Heart left ventricle (tissue), 16 donors: ENCODE measurements around the gene TMEM239. TPM values are rescaled to one million over a fixed set of nuclear protein-coding genes. Genes with fewer than 3 reads are reported as not detected.

ENCODE experiments used
- ATAC-seq, 4 donors: fragments of 200-7000 bp; cut with Tn5 transposase; one replicate each; pipeline ENCODE4 v1.9.1; 2020 to 2022; ENCODE audit warnings: moderate library complexity in 4 of 4, mild to moderate bottlenecking in 3 of 4, moderate number of reproducible peaks in 1 of 4
- DNase-seq, 5 donors: peaks; one replicate each; pipeline ENCODE4 v3.0.0-alpha.2; 2020
- H3K27ac ChIP-seq, 12 donors: fragments of 200-600 bp; sonication (generic) in 4 of 12; one replicate each; pipeline versions ENCODE4 v1.5.0 to v1.8.0; 2016 to 2022; ENCODE audit warnings: mild to moderate bottlenecking in 2 of 12
- H3K27me3 ChIP-seq, 9 donors: fragments of 200-600 bp; sonication (generic) in 2 of 9; one replicate each; pipeline versions ENCODE4 v1.5.1 to v1.8.0; 2016 to 2022; ENCODE audit warnings: mild to moderate bottlenecking in 3 of 9
- H3K36me3 ChIP-seq, 9 donors: fragments of 200-600 bp; sonication (generic) in 2 of 9; one replicate each; pipeline versions ENCODE4 v1.5.0 to v1.8.0; 2018 to 2022; ENCODE audit warnings: mild to moderate bottlenecking in 2 of 9
- H3K4me1 ChIP-seq, 12 donors: fragments of 200-600 bp; sonication (generic) in 4 of 12; one replicate each; pipeline versions ENCODE4 v1.5.0 to v1.8.0; 2016 to 2022; ENCODE audit warnings: mild to moderate bottlenecking in 3 of 12
- H3K4me3 ChIP-seq, 12 donors: fragments of 200-600 bp; sonication (generic) in 4 of 12; one replicate each; pipeline versions ENCODE4 v1.5.0 to v1.8.0; 2017 to 2022; ENCODE audit warnings: mild to moderate bottlenecking in 9 of 12, moderate library complexity in 4 of 12
- H3K9me3 ChIP-seq, 12 donors: fragments of 200-600 bp; sonication (generic) in 4 of 12; one replicate each; pipeline versions ENCODE4 v1.5.0 to v1.8.0; 2016 to 2022; ENCODE audit warnings: mild to moderate bottlenecking in 1 of 12
- CTCF ChIP-seq, 12 donors: fragments of 200-600 bp; sonication (generic) in 4 of 12; IDR thresholded peaks; one replicate each; pipeline versions ENCODE4 v1.5.0 to v1.8.0; 2018 to 2022; ENCODE audit warnings: antibody characterized with exemption in 12 of 12, mild to moderate bottlenecking in 5 of 12
- POLR2A ChIP-seq, 2 donors: fragments of 450-650 bp; IDR thresholded peaks; one replicate each; pipeline ENCODE4 v1.6.1; 2017; ENCODE audit warnings: antibody characterized with exemption in 2 of 2, mild to moderate bottlenecking in 2 of 2, moderate library complexity in 2 of 2
- WGBS, 4 donors: extraction: QIAGEN DNeasy Blood & Tissue Kit in 2 of 4; methylation state at CpG; one replicate each; pipeline versions ENCODE4 v1.1.5 to v1.1.7; 2013 to 2018; 5-methylcytosine and 5-hydroxymethylcytosine counted together
- intact Hi-C, 10 donors: fragments of 100-400 bp; cut with DNase I; formaldehyde crosslinking; loops; one replicate each; pipeline versions ENCODE4 v1.11.1 to v1.14.2; 2022
- polyA plus RNA-seq, 2 donors: library from polyadenylated mRNA; stranded (reverse); fragments of 200-250 nt; gene quantifications; one replicate each; pipeline ENCODE4 v1.2.3, GENCODE V29; 2013
- total RNA-seq, 9 donors: library from RNA; depleted of rRNA in 2 of 9; stranded (reverse); fragments of >200 nt in 2 of 9; fragmentation: NEBNext Ultra II Directional in 3 of 9; extraction: Animal tissue kit (Norgen Biotek cat#: 25700) in 3 of 9; gene quantifications; one replicate each; pipeline versions ENCODE4 v1.1.0 to v1.2.4, GENCODE V29; 2016 to 2023
- donor health status: ischemic (EF 13 %, LVEDD 7.1; RV severe dilation, severe dysfunction).
- donor health status: healthy with polysubstance abuse.
- donor health status: DM: no; HTN: yes; CAD: no.
- donor health status: DM: no; HTN: no; CAD: no.
- donor health status: ischemic (EF 25% LVEDD 6.9; RV normal size, moderate dysfunction).
- donor health status: ischemic (EF 25% LVEDD 5.7; RV mildly dilated, moderate dysfunction).
- donor health status: healthy.
- donor health status: DM: yes; HTN: yes; CAD: no.
- donor health status: ischemic (EF 35%, LVEDD 5.7; RV mildly dilated, moderate dysfunction).
- donor health status: nonischemic (EF 11% LVEDD 7.7; RV severe dilation, severe dysfunction).
- donor health status: DM: yes; HTN: yes; CAD: no.
- donor health status: PGD.
- donor health status: ischemic (EF 29% LVEDD 5.4; RV normal size, mild dysfunction).
- donor health status: nonischemic (EF 23%, LVEDD 6.1; RV moderate dilation, normal function).

The TMEM239 gene
- total and polyA plus RNA-seq, 11 donors = not detected

GRCh38 chr20:2865630-2866029 is 49.5 kb downstream of the TMEM239 start:
- DNase-seq (no peak), ATAC-seq (no peak)
- peaks cover 0 to 64% (median 51%) of the 10 kb centered on the region in 9 donors for H3K36me3 ChIP-seq
- no peaks in the 10 kb centered on the region for H3K9me3 ChIP-seq
- WGBS, 4 donors = 95% methylated on average over 3 of the region's 3 CpGs
- intact Hi-C loops = loop anchor here in 1 of 10 donors (10.0 kb wide), 1 partner anchor 429 kb away; no protein-coding TSS in a partner anchor
- H3K27ac ChIP-seq = no peak overlapping the region
- H3K27me3 ChIP-seq = no peaks in the 10 kb centered on the region
- TF ChIP-seq CTCF (IDR thresholded peaks at IDR 0.05) = no peak
- no peak for TF ChIP-seq POLR2A (IDR thresholded peaks at IDR 0.05)
- H3K4me3 ChIP-seq = no peak overlapping the region
- H3K4me1 ChIP-seq = peaks cover 0 to 18% (median 0%) of the 10 kb centered on the region in 12 donors

GRCh38 chr20:2866236-2866635 is 50.1 kb downstream of the TMEM239 start:
- no peak for TF ChIP-seq POLR2A (IDR thresholded peaks at IDR 0.05)
- TF ChIP-seq CTCF (IDR thresholded peaks at IDR 0.05) = no peak
- intact Hi-C loops = loop anchor here in 1 of 10 donors (10.0 kb wide), 1 partner anchor 429 kb away; no protein-coding TSS in a partner anchor
- Histone ChIP-seq H3K4me3 (no peak overlapping the region), H3K4me1 (peaks cover 0 to 24% (median 2%) of the 10 kb centered on the region in 12 donors), H3K27ac (no peak overlapping the region), H3K27me3 (no peaks in the 10 kb centered on the region), H3K36me3 (peaks cover 0 to 57% (median 45%) of the 10 kb centered on the region in 9 donors), H3K9me3 (no peaks in the 10 kb centered on the region)
- DNase-seq (no peak), ATAC-seq (no peak)
- 93 to 97% (median 95%) methylated on average over 11 of the region's 11 CpGs for WGBS, 4 donors

- intact Hi-C loops = loop anchor here in 1 of 10 donors (10.0 kb wide), 1 partner anchor 428 kb away; no protein-coding TSS in a partner anchor
- Histone ChIP-seq H3K27ac (no peak overlapping the region), H3K36me3 (peaks cover 0 to 47% (median 35%) of the 10 kb centered on the region in 9 donors), H3K9me3 (no peaks in the 10 kb centered on the region), H3K27me3 (no peaks in the 10 kb centered on the region), H3K4me1 (peaks cover 0 to 34% (median 9%) of the 10 kb centered on the region in 12 donors), H3K4me3 (no peak overlapping the region)
- ATAC-seq (no peak), DNase-seq (no peak)
- TF ChIP-seq CTCF (IDR thresholded peaks at IDR 0.05) (no peak), POLR2A (IDR thresholded peaks at IDR 0.05) (no peak)
- 77 to 92% (median 80%) methylated on average over 12 of the region's 12 CpGs for WGBS, 4 donors
These were observed 51.1 kb downstream of the TMEM239 start for GRCh38 chr20:2867081-2867864.

Other genes starting within 250 kb of the TMEM239 start
- gene NOP56, start 163.7 kb upstream of the TMEM239 start, total RNA-seq = 10 to 100 TPM; 24.6 to 78.8 (median 51.0) TPM
- 10 to 100 TPM; 42.3 to 66.8 TPM for gene NOP56, start 163.7 kb upstream of the TMEM239 start, polyA plus RNA-seq
- gene IDH3B, start 152.1 kb upstream of the TMEM239 start, total RNA-seq = 100 to 1,000 TPM; 122 to 356 (median 208) TPM
- gene IDH3B, start 152.1 kb upstream of the TMEM239 start, polyA plus RNA-seq = 100 to 1,000 TPM; 173 to 188 TPM
- 1 to 10 TPM; 2.5 to 6.4 (median 4.2) TPM for gene EBF4, start 123.6 kb upstream of the TMEM239 start, total RNA-seq
- gene EBF4, start 123.6 kb upstream of the TMEM239 start, polyA plus RNA-seq = 1 to 10 TPM; 2.7 to 2.9 TPM
- gene CPXM1, start 15.7 kb upstream of the TMEM239 start, total RNA-seq = 10 to 100 TPM in 2 of 9 donors, 1 to 10 TPM in 2, under 1 TPM in 5; 0.42 to 21.5 (median 0.72) TPM
- gene CPXM1, start 15.7 kb upstream of the TMEM239 start, polyA plus RNA-seq = 1 to 10 TPM in 1 of 2 donors, under 1 TPM in 1; 0.27 to 3.9 TPM
- not detected for gene C20orf141, start 1.4 kb upstream of the TMEM239 start, total RNA-seq
- not detected for gene C20orf141, start 1.4 kb upstream of the TMEM239 start, polyA plus RNA-seq
- 10 to 100 TPM in 2 of 9 donors, 1 to 10 TPM in 7; 5.0 to 20.7 (median 6.8) TPM for gene PCED1A, start 24.3 kb downstream of the TMEM239 start, total RNA-seq
- gene PCED1A, start 24.3 kb downstream of the TMEM239 start, polyA plus RNA-seq = 10 to 100 TPM in 1 of 2 donors, 1 to 10 TPM in 1; 7.0 to 11.3 TPM
- gene VPS16, start 24.4 kb downstream of the TMEM239 start, total RNA-seq = 10 to 100 TPM; 13.9 to 28.6 (median 19.5) TPM
- 10 to 100 TPM; 19.8 to 21.2 TPM for gene VPS16, start 24.4 kb downstream of the TMEM239 start, polyA plus RNA-seq
- 10 to 100 TPM; 17.3 to 43.4 (median 32.2) TPM for gene PTPRA, start 57.1 kb downstream of the TMEM239 start, total RNA-seq
- 10 to 100 TPM in 1 of 2 donors, 1 to 10 TPM in 1; 6.1 to 18.9 TPM for gene PTPRA, start 57.1 kb downstream of the TMEM239 start, polyA plus RNA-seq
- gene GNRH2, start 227.3 kb downstream of the TMEM239 start, total RNA-seq = under 1 TPM in 1 of 9 donors, not detected in 8; 0.48 TPM
- gene GNRH2, start 227.3 kb downstream of the TMEM239 start, polyA plus RNA-seq = not detected
- 10 to 100 TPM; 36.5 to 83.4 (median 50.9) TPM for gene MRPS26, start 229.7 kb downstream of the TMEM239 start, total RNA-seq
- 100 to 1,000 TPM in 1 of 2 donors, 10 to 100 TPM in 1; 98.8 to 111 TPM for gene MRPS26, start 229.7 kb downstream of the TMEM239 start, polyA plus RNA-seq